HG02610 (cell line): Measurements from ENCODE around the gene ST6GALNAC3.
"Not testable (repeated sequence)": the region's sequence is repeated elsewhere in the genome, so short reads cannot be mapped to it uniquely, and the experiment has no call there.

ENCODE experiments used
- ATAC-seq: cut with Tn5 transposase; IDR thresholded peaks from one replicate; pipeline ENCODE4 v1.9.1; 2021; ENCODE audit warnings: mild to moderate bottlenecking, moderate library complexity; ENCODE audit not compliant: unreplicated experiment

The ST6GALNAC3 gene

DNA sequence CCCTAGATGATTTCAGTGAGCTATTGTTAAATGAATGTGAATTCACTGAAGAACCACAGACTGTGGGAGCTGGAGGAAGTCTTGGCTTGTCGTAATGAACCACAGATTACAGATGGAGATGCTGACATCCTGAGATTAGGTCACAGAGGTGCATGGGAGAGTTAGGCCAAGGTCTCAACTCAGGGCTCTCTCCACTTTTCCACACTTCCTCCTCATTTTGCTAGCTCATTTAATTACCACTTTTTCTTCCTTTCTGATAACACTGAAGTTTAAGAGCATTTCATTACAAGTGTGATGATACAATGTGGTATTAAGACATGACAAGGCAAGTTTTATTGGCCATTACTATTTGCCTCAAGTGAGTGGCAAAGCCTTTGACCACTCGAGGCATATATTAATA is 30.8 kb downstream of the ST6GALNAC3 start:
- ATAC-seq, result no peak

DNA sequence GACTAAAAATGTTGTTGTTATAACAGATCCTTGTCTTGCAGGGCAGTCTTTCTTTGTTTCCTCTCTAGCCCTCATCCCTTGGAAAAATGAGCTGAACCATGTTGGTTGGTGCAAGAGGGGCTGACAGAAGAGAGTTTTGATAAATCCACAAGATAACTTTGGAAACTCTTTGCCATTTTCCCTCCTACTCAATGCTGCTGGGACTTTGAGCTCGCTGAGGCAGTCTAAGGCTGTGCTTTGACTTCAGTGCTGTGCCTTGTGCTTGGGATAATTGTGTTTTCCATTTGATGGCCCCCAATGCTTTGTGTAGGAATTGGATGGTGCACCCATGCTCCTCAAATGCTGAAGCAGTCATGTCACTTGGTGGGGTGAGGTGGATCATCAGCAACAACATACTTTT is 31.7 kb downstream of the ST6GALNAC3 start:
- ATAC-seq, result no peak

DNA sequence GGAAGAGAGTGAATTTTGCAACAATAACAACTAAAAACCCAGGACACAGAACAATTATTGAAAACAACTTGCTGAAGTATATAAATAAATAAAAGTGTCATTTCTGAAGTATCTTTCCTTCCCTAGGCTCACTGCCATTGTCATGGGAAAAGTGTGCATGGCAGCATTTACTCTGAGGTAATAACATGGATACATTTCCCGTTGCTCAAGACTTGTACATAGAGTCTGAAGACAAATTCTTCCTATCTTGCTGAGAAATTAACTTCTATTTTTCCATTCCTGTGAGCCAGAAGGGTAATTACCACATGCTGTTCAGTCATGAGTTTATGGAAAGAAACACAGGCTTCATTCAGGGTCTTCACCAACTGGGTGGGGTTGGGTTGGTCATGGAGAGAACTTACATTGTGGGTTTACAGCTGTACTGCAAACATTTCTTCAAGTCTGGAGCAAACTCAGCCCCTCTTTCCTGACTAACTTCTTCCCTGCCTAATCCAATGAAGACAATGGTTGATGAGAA is 32.2 kb downstream of the ST6GALNAC3 start:
- no peak for ATAC-seq

- ATAC-seq, result no peak
Observed at GRCh38 chr1:76109404-76109803, 34.9 kb downstream of the ST6GALNAC3 start.

- no peak for ATAC-seq
Observed at GRCh38 chr1:76109901-76110560, 35.5 kb downstream of the ST6GALNAC3 start.

GRCh38 chr1:76110666-76111065 is 36.1 kb downstream of the ST6GALNAC3 start:
- ATAC-seq, result no peak

DNA sequence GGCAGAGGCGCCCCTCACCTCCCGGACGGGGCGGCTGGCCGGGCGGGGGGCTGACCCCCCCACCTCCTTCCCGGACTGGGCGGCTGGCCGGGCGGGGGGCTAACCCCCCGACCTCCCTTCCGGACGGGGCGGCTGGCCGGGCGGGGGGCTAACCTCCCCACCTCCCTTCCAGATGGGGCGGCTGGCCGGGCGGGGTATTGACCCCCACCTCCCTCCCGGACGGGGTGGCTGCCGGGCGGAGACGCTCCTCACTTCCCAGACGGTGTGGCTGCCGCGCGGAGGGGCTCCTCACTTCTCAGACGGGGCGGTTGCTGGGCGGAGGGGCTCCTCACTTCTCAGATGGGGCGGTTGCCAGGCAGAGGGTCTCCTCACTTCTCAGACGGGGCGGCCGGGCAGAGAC is 37.8 kb downstream of the ST6GALNAC3 start:
- not testable (repeated sequence) for ATAC-seq

DNA sequence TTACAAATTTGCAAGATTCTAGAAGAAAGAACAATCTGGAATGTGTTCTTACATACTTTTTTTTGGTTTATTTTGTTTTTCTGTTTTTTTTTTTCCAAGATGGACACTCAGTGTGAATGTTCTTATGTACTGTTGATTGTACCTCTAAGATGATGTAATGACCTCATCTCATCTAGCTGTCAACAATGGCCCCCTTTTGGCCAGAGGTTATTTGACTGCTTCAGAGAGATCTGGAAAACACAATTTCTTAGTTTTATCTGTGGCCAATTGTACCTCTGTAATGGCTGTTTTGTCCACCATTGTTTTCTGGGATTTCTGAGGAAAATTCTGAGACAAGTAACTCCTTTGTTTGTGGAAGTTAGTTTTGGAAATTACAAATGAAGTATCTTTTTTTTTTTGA is 38.9 kb downstream of the ST6GALNAC3 start:
- no peak for ATAC-seq

- ATAC-seq, result no peak
Observed at GRCh38 chr1:76115171-76115570, 40.6 kb downstream of the ST6GALNAC3 start.

GRCh38 chr1:76121850-76122249 is 47.3 kb downstream of the ST6GALNAC3 start:
- ATAC-seq, result no peak

- ATAC-seq, result no peak
Observed at GRCh38 chr1:76122271-76122670, 47.7 kb downstream of the ST6GALNAC3 start.

DNA sequence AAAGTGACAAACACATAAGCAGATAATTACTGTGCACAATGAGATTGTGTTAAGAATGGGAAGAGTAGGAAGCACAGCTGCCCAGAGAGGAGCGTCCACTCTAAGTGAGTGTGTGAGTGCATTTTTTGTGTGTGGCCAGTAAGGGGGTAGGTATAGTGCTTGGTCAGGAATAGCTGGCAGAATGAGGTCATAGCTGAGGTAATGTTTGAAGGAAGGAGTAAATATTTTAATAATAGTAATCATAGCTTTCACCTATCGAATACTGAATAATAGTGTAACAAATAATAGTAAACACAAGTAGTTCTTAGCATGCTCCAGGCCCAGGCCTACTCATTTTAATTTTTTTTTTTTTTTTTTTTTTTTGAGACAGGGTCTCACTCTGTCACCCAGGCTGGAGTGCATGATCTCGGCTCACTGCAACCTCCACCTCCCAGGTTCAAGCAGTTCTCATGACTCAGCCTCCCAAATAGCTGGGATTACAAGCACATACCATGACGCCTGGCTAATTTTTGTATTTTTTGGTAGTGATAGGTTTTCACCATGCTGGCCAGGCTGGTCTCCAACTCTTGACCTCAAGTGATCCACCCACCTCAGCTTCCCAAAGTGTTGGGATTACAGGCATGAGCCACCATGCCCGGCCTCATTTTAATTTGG is 49.0 kb downstream of the ST6GALNAC3 start:
- not testable (repeated sequence) for ATAC-seq

GRCh38 chr1:76124196-76124595 is 49.6 kb downstream of the ST6GALNAC3 start:
- ATAC-seq, result no peak

DNA sequence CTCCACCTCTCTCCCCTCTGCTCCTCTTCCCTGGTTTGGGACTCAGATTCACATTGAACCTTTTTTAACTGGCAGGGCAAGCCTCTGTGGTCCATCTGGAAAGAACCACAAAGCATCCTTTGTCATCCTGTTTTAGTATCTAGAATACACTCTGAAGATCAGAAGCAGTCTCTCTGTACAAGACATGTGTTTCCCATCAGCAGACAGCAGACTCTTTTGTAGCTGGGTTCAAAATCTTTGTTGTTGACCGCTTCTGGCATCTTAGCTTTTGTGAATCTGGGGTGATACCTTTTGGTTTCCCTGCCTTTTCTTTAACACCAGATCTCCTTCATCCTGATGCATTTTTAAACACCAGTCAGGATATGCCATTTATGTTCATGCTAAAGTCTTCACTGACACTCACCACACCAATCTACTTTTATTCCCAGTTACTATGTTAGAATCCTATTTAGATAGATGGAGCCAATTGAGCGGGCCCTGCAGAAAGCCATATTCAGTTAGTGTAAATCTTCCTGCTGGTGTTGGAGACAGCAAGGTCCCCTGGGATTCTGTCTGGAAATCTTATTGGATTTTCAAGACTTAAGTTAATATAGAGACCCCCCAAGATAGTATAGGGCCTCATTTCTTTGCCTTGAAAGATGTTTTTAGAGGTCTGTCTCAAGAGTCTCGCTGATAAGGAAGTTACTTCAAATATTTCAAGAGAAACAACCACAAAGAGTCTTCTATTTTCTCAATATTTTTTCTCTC is 51.1 kb downstream of the ST6GALNAC3 start:
- no peak for ATAC-seq

- no peak for ATAC-seq
Observed at GRCh38 chr1:76128096-76128495, 53.5 kb downstream of the ST6GALNAC3 start.

DNA sequence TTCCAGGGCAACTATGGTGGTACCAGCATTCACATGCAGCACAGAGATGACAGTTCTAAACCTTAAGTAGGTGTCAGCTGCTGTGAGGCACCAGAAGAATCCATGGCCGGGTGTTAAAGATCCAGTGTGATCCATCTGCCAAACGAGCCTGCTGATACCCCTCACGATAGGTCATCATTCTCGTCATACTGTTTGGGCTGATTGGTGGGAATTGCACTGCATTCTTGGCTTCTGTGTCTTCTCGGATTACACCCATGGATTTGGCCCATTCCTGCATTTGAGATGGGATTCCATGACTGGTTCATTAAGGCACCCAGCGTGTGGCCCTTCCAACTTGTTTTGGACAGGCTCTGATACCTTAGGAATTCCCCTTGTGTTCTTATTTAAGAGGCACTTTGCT is 55.2 kb downstream of the ST6GALNAC3 start:
- ATAC-seq, result no peak

GRCh38 chr1:76130992-76131391 is 56.4 kb downstream of the ST6GALNAC3 start:
- ATAC-seq, result no peak

DNA sequence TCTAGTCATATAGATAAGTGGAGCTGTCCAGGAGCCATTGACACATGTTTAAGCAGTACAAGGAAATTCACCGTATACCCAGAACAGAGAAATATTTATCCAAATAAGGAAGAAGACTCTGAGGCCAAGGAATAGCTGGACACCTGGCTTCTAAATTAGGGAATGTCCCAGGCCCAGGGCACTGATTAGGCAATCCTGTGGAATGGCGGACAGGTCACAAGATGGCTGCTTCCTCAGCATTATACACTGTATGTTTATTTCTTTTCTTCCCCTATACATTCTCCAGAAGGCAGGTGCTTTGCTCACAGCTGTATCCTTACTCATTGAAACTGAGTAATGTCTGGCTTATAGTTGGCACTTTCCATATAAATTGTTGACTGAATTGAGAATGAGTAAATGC is 59.4 kb downstream of the ST6GALNAC3 start:
- ATAC-seq, result no peak

DNA sequence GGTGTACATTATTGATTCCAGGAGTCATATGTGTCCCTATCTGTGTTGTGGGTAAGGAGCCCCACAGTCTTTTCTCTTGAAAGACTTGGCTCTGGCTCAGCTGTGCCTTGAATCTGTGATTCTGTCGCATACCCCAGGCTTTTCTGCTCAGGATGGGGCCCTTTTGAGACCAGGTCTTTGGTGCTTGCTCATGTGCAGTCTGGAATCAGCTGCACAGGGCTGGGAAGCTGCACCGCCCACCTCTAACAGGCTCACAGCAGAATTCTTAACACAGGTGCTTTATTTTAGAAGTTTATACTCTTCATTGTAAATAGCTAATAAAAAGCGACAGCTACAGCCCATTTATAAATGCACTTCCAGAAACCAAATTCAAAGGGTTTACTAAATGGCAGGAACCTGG is 61.3 kb downstream of the ST6GALNAC3 start:
- ATAC-seq, result no peak

DNA sequence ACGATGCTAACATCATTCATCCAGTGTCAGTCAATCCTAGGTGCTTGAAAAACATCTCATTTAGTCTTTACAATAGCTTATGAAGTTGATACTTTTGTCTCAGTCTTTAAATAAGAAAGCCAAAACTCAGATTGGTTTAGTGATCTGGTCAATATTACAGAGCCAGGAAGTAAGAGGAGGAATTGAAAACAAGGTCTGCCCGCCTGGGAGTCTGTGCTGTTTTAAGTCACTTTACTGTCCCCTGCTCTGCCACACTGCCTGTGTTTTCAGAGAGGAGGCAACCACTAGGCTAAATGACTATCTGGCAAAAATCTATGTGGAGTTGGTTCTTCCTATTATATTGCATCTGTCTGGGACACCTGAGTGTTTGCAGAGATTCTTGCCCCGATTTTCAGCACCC is 62.3 kb downstream of the ST6GALNAC3 start:
- ATAC-seq, result no peak

DNA sequence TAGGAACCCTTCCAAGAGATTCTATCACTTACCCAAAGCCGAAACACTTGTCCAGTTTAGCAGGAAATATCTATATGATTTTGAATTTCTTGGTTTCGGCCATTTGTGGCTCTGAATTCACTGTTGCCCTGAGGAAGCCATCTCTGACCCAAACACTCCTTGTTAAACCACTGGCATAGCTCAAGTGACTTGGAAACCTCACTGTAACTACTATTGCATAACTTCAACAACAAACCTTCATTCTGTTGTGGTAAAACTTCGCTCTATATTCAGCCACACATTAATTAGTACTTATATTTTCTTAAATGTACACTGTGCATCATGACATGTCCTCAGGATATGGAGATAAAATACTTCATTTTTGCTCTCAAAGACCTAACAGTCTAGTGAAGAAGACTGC is 63.2 kb downstream of the ST6GALNAC3 start:
- ATAC-seq, result no peak

- ATAC-seq, result no peak
Observed at GRCh38 chr1:76138217-76138616, 63.7 kb downstream of the ST6GALNAC3 start.
